Neuronal stem cell (in vitro differentiated cells): ENCODE results near the gene PRKAB2.

Experiments
- DNase-seq: peaks from one replicate; pipeline ENCODE4 v3.0.0-alpha.2; 2013; ENCODE audit warnings: low spot score
- H2AFZ ChIP-seq: one replicate; pipeline ENCODE4 v1.6.1; 2013; ENCODE audit warnings: mild to moderate bottlenecking, low read length, inconsistent platforms
- H2AK5ac ChIP-seq: 2 replicates; pipeline ENCODE4 v1.6.1; 2013; ENCODE audit warnings: low read depth, mild to moderate bottlenecking, inconsistent platforms, low read length, moderate library complexity, mixed read lengths
- H2BK120ac ChIP-seq: 2 replicates; pipeline ENCODE4 v1.6.1; 2013; ENCODE audit warnings: low read depth, mild to moderate bottlenecking, inconsistent platforms, low read length, moderate library complexity, mixed read lengths
- H2BK12ac ChIP-seq: one replicate; pipeline ENCODE4 v1.6.1; 2013; ENCODE audit warnings: low read length, inconsistent platforms
- H2BK15ac ChIP-seq: 2 replicates; pipeline ENCODE4 v1.6.1; 2013; ENCODE audit warnings: mild to moderate bottlenecking, low read length, inconsistent platforms, mixed read lengths
- H2BK5ac ChIP-seq: one replicate; pipeline ENCODE4 v1.6.1; 2013; ENCODE audit warnings: inconsistent platforms, mild to moderate bottlenecking, low read length, moderate library complexity
- H3K14ac ChIP-seq: one replicate; pipeline ENCODE4 v1.6.1; 2013; ENCODE audit warnings: low read length, inconsistent platforms
- H3K18ac ChIP-seq: 2 replicates; pipeline ENCODE4 v1.6.1; 2013; ENCODE audit warnings: low read length, inconsistent platforms
- H3K23ac ChIP-seq: 2 replicates; pipeline ENCODE4 v1.6.1; 2013; ENCODE audit warnings: low read depth, mild to moderate bottlenecking, mixed read lengths, low read length, inconsistent platforms; ENCODE audit not compliant: poor library complexity
- H3K27ac ChIP-seq: replicated peaks from 3 replicates; pipeline ENCODE4 v1.5.1; 2013; ENCODE audit warnings: low read length, inconsistent platforms
- H3K27me3 ChIP-seq, 3 experiments: 2 replicates each; pipeline ENCODE4 v1.6.1; 2013; ENCODE audit warnings: low read length in 3 of 3, mild to moderate bottlenecking in 2 of 3, inconsistent platforms in 1 of 3, low read depth in 1 of 3, mixed read lengths in 1 of 3, moderate library complexity in 1 of 3; ENCODE audit not compliant: control insufficient read depth in 3 of 3, insufficient read depth in 3 of 3
- H3K36me3 ChIP-seq, 2 donors: replicated peaks in 1 of 2; 2 replicates each; pipeline ENCODE4 v1.6.1; 2013; ENCODE audit warnings: low read length in 2 of 2; ENCODE audit not compliant: control insufficient read depth in 2 of 2, insufficient read depth in 2 of 2
- H3K4ac ChIP-seq: 2 replicates; pipeline ENCODE4 v1.6.1; 2013; ENCODE audit warnings: inconsistent platforms, mild to moderate bottlenecking, low read length, moderate library complexity
- H3K4me1 ChIP-seq, 2 donors: 1 replicate in 1 of 2; 2 replicates in 1 of 2; pipeline ENCODE4 v1.6.1; 2013; ENCODE audit warnings: low read length in 2 of 2, low read depth in 1 of 2; ENCODE audit not compliant: control insufficient read depth in 2 of 2, insufficient read depth in 1 of 2
- H3K4me2 ChIP-seq: one replicate; pipeline ENCODE4 v1.6.1; 2013; ENCODE audit warnings: mild to moderate bottlenecking, low read length, inconsistent platforms; ENCODE audit not compliant: insufficient read depth, poor library complexity, severe bottlenecking
- H3K4me3 ChIP-seq, 2 donors: 2 replicates each; pipeline ENCODE4 v1.5.1; 2013; ENCODE audit warnings: low read length in 2 of 2, mild to moderate bottlenecking in 2 of 2, inconsistent platforms in 1 of 2, moderate library complexity in 1 of 2
- H3K79me1 ChIP-seq: one replicate; pipeline ENCODE4 v1.6.1; 2013; ENCODE audit warnings: low read depth, mild to moderate bottlenecking, inconsistent platforms, low read length, moderate library complexity
- H3K9ac ChIP-seq: one replicate; pipeline ENCODE4 v1.6.1; 2013; ENCODE audit warnings: mild to moderate bottlenecking, low read depth, low read length, inconsistent platforms; ENCODE audit not compliant: poor library complexity
- H3K9me3 ChIP-seq, 2 donors: replicated peaks in 1 of 2; 2 replicates each; pipeline versions ENCODE3 to v1.6.1; 2013; ENCODE audit warnings: low read length in 2 of 2, mild to moderate bottlenecking in 2 of 2, inconsistent platforms in 1 of 2, low read depth in 1 of 2, mixed read lengths in 1 of 2, moderate library complexity in 1 of 2; ENCODE audit not compliant: control insufficient read depth in 2 of 2, insufficient read depth in 1 of 2
- H4K8ac ChIP-seq: one replicate; pipeline ENCODE4 v1.6.1; 2013; ENCODE audit warnings: low read depth, mild to moderate bottlenecking, inconsistent platforms, low read length, moderate library complexity
- H4K91ac ChIP-seq: one replicate; pipeline ENCODE4 v1.6.1; 2013; ENCODE audit warnings: low read length, low read depth, mild to moderate bottlenecking, inconsistent platforms; ENCODE audit not compliant: poor library complexity
- WGBS, 2 donors: extraction: QIAGEN DNeasy Blood & Tissue Kit; methylation state at CpG; one replicate each; pipeline ENCODE4 v1.1.7; 2013; ENCODE audit warnings: missing lambda C conversion rate in 2 of 2, mixed read lengths in 1 of 2; ENCODE audit not compliant: insufficient read length in 2 of 2, insufficient replicate concordance in 1 of 2; ENCODE audit errors: extremely low coverage in 2 of 2; 5-methylcytosine and 5-hydroxymethylcytosine counted together

The PRKAB2 gene

GRCh38 chr1:147169171-147169570, 3.1 kb downstream of the PRKAB2 start:
- DNase-seq = no peak

GRCh38 chr1:147168626-147169058, 3.6 kb downstream of the PRKAB2 start:
- Histone ChIP-seq H3K4ac (no peak overlapping the region), H3K9ac (no peak overlapping the region), H2BK120ac (no peak overlapping the region), H3K36me3 (peaks cover 2 to 39% of the 10 kb centered on the region in 2 donors), H3K79me1 (peaks cover 3% of the 10 kb centered on the region), H2AK5ac (no peak overlapping the region), H3K23ac (no peak overlapping the region), H2BK12ac (no peak overlapping the region), H2BK15ac (no peak overlapping the region), H3K4me3 (no peak overlapping the region), H3K27me3 (no peaks in the 10 kb centered on the region), H3K9me3 (no peaks in the 10 kb centered on the region), H2AFZ (no peak overlapping the region), H4K91ac (no peak overlapping the region), H3K27ac (no peak overlapping the region), H4K8ac (no peak overlapping the region), H3K14ac (no peak overlapping the region), H3K18ac (no peak overlapping the region), H3K4me2 (no peak overlapping the region), H2BK5ac (no peak overlapping the region), H3K4me1 (peaks cover 2 to 9% of the 10 kb centered on the region in 2 donors)
- DNase-seq = no peak
- no CpG with 5 or more reads among the region's 2 CpGs for WGBS, 2 donors

More at GRCh38 chr1:147169171-147169570, 3.1 kb downstream of the PRKAB2 start:
- Histone ChIP-seq H3K9me3 (no peaks in the 10 kb centered on the region), H2AK5ac (no peak overlapping the region), H2BK15ac (no peak overlapping the region), H3K9ac (no peak overlapping the region), H4K91ac (no peak overlapping the region), H4K8ac (no peak overlapping the region), H3K27me3 (no peaks in the 10 kb centered on the region), H3K14ac (no peak overlapping the region), H2AFZ (no peak overlapping the region), H3K18ac (no peak overlapping the region), H3K4me1 (peaks cover 2 to 9% of the 10 kb centered on the region in 2 donors), H3K4me3 (no peak overlapping the region), H2BK12ac (no peak overlapping the region), H3K27ac (no peak overlapping the region), H3K4me2 (no peak overlapping the region), H3K4ac (no peak overlapping the region), H2BK120ac (no peak overlapping the region), H3K79me1 (peaks cover 3% of the 10 kb centered on the region), H2BK5ac (no peak overlapping the region), H3K36me3 (peaks cover 2 to 35% of the 10 kb centered on the region in 2 donors), H3K23ac (no peak overlapping the region)
- WGBS, 2 donors = no CpG with 5 or more reads among the region's 3 CpGs

DNA sequence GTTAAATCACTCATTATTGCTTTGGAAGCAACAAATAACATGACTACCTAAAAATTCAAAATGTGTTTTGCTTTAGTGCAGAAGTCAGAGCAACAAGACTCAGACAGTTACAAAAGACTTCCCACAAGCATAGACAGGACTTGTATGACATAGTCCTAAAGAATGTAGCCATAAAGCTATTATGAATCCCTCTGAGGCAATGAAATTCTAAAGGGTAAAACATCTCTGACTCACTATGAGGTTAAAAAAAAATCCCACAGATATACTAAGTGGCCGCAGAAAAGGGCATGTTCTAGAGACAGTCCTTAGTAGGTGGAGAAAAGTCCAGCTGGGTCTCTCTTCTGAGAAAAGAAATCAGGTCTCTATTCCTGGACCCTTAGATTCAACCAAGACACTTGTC, 4.9 kb downstream of the PRKAB2 start:
- no peak overlapping the region for H2BK15ac ChIP-seq
- H4K8ac ChIP-seq = no peak overlapping the region
- H2AFZ ChIP-seq = no peak overlapping the region
- H2BK5ac ChIP-seq = no peak overlapping the region
- no peak for DNase-seq
- H3K23ac ChIP-seq = no peak overlapping the region
- WGBS, 2 donors = no CpG with 5 or more reads among the region's 1 CpG
- no peak overlapping the region for H2BK120ac ChIP-seq
- H3K27me3 ChIP-seq = no peaks in the 10 kb centered on the region
- peaks cover 2 to 8% of the 10 kb centered on the region in 2 donors for H3K4me1 ChIP-seq
- no peak overlapping the region for H3K4me2 ChIP-seq
- H3K79me1 ChIP-seq = peaks cover 3% of the 10 kb centered on the region
- H3K4ac ChIP-seq = no peak overlapping the region
- H4K91ac ChIP-seq = no peak overlapping the region
- peaks cover 3 to 49% of the 10 kb centered on the region in 2 donors for H3K36me3 ChIP-seq
- H3K4me3 ChIP-seq = no peak overlapping the region
- no peak overlapping the region for H3K18ac ChIP-seq
- no peaks in the 10 kb centered on the region for H3K9me3 ChIP-seq
- H2AK5ac ChIP-seq = no peak overlapping the region
- no peak overlapping the region for H3K14ac ChIP-seq
- no peak overlapping the region for H3K9ac ChIP-seq
- H3K27ac ChIP-seq = no peak overlapping the region
- H2BK12ac ChIP-seq = no peak overlapping the region

DNA sequence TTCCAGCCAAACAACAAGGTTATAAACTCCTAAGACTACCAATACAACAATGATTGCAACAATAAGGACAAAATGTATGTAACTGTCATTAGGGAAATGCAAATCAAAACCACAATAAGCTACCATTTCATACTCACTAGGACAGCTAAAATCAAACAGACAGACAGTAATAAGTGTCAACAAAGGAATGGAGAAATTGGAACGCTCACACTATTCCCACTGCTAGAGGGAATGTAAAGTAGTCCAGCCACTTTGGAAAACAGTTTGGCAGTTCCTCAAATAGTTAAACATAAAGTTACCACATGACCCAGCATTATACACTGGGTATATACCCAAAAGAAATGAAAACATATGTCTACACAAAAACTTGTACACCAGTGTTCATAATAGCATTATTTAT, 9.3 kb downstream of the PRKAB2 start:
- no peak overlapping the region for H3K4ac ChIP-seq
- H2BK5ac ChIP-seq = no peak overlapping the region
- H3K18ac ChIP-seq = no peak overlapping the region
- no peak overlapping the region for H3K14ac ChIP-seq
- no peaks in the 10 kb centered on the region for H3K4me1 ChIP-seq
- no CpG with 5 or more reads among the region's 1 CpG for WGBS, 2 donors
- no peak overlapping the region for H3K9ac ChIP-seq
- no peak overlapping the region for H4K8ac ChIP-seq
- no peak overlapping the region for H3K4me3 ChIP-seq
- H3K9me3 ChIP-seq = no peaks in the 10 kb centered on the region
- no peak overlapping the region for H2AK5ac ChIP-seq
- H3K79me1 ChIP-seq = no peaks in the 10 kb centered on the region
- H2BK15ac ChIP-seq = no peak overlapping the region
- no peak overlapping the region for H2BK120ac ChIP-seq
- no peak overlapping the region for H2BK12ac ChIP-seq
- peaks cover 9 to 92% of the 10 kb centered on the region in 2 donors for H3K36me3 ChIP-seq
- H3K23ac ChIP-seq = no peak overlapping the region
- no peak overlapping the region for H4K91ac ChIP-seq
- no peaks in the 10 kb centered on the region for H3K27me3 ChIP-seq
- no peak overlapping the region for H2AFZ ChIP-seq
- H3K4me2 ChIP-seq = no peak overlapping the region
- no peak overlapping the region for H3K27ac ChIP-seq
- no peak for DNase-seq
